ENCODE measurements around the gene ATP6V0E2. TPM values are rescaled to one million over a fixed set of nuclear protein-coding genes. Genes with fewer than 3 reads are reported as not detected.

The ATP6V0E2 gene
- polyA plus RNA-seq, 2 of the 4 experiments (the other 2 are of a cell fraction), result 17.3 to 44.9 TPM

- WGBS (ENCODE audit: missing lambda C conversion rate), result 75% methylated on average over 6 of the region's 6 CpGs
- CTCF ChIA-PET, result interaction anchor here (0.6 to 1.6 kb wide), 4 partner anchors 8 to 116 kb away, joined by 4 to 5 read pairs (median 4); no protein-coding TSS in a partner anchor
- POLR2A ChIA-PET, result no interaction called here
- Histone ChIP-seq H3K4me2 (no peak overlapping the region), H3K9me3 (no peaks in the 10 kb centered on the region), H3K4me3 (no peak overlapping the region), H3K27ac (no peak overlapping the region), H3K4me1 (peaks cover 10% of the 10 kb centered on the region; the same call in 1 of the 3 replicates)
- TF ChIP-seq BCL3 (IDR thresholded peaks at IDR 0.05) (no peak), RCOR1 (IDR thresholded peaks at IDR 0.05; ENCODE audit: low read depth, low read length) (no peak), CEBPB (IDR thresholded peaks at IDR 0.05) (no peak), JUN (IDR thresholded peaks at IDR 0.05) (no peak)
- DNase-seq (ENCODE audit: low read depth in 1 of 2, low spot score in 1 of 2) (no peak), ATAC-seq (no peak), FAIRE-seq (no peak)
Measured at GRCh38 chr7:149869867-149870266, 3.9 kb upstream of the ATP6V0E2 start.

- CTCF ChIA-PET, result interaction anchor here (1.0 to 1.6 kb wide), 3 partner anchors 9 to 12 kb away, joined by 4 to 5 read pairs (median 5); no protein-coding TSS in a partner anchor
- Histone ChIP-seq H3K9me3 (no peaks in the 10 kb centered on the region), H3K27ac (no peak overlapping the region), H3K4me3 (no peak overlapping the region), H3K4me1 (peaks cover 10% of the 10 kb centered on the region; the same call in 1 of the 3 replicates), H3K4me2 (no peak overlapping the region)
- no peak for TF ChIP-seq MAZ (IDR thresholded peaks at IDR 0.05; ENCODE audit: borderline replicate concordance, low read depth, low read length)
- TF ChIP-seq HES2 (IDR thresholded peaks at IDR 0.05), result no peak
- no peak for TF ChIP-seq HOXA7 (CRISPR knock-in tag; IDR thresholded peaks at IDR 0.05)
- no peak for TF ChIP-seq NPAS2 (CRISPR knock-in tag; IDR thresholded peaks at IDR 0.05; ENCODE audit: borderline replicate concordance)
- TF ChIP-seq PHF8 (IDR thresholded peaks at IDR 0.05; ENCODE audit: borderline replicate concordance, low read depth), result no peak
- TF ChIP-seq NR3C1 (IDR thresholded peaks at IDR 0.05), result no peak
- TF ChIP-seq MAFK (IDR thresholded peaks at IDR 0.05; ENCODE audit: partially characterized antibody), result no peak
- TF ChIP-seq BHLHE40 (IDR thresholded peaks at IDR 0.05; ENCODE audit: low read depth, low read length), result no peak
- TF ChIP-seq CBX8 (IDR thresholded peaks at IDR 0.05), result no peak
- POLR2A ChIA-PET, result no interaction called here
- ATAC-seq (no peak), DNase-seq (ENCODE audit: low read depth in 1 of 2, low spot score in 1 of 2) (no peak), FAIRE-seq (no peak)
- WGBS (ENCODE audit: missing lambda C conversion rate), result 76% methylated on average over 3 of the region's 3 CpGs
Measured at GRCh38 chr7:149870274-149870673, 3.5 kb upstream of the ATP6V0E2 start.

- 93% methylated on average over 12 of the region's 12 CpGs for WGBS (ENCODE audit: missing lambda C conversion rate)
- DNase-seq (ENCODE audit: low read depth in 1 of 2, low spot score in 1 of 2), result no peak
- Histone ChIP-seq H3K4me1 (peaks cover 10% of the 10 kb centered on the region; the same call in 1 of the 3 replicates), H3K27ac (no peak overlapping the region), H3K4me2 (no peak overlapping the region), H3K9me3 (no peaks in the 10 kb centered on the region), H3K4me3 (no peak overlapping the region)
- POLR2A ChIA-PET, result interaction anchor here (0.6 kb wide), 1 partner anchor 776 kb away, joined by 3 read pairs; no protein-coding TSS in a partner anchor
- no peak for ATAC-seq
- CTCF ChIA-PET, result interaction anchor here (0.8 to 1.6 kb wide), 4 partner anchors 9 to 64 kb away, joined by 4 to 5 read pairs (median 4); no protein-coding TSS in a partner anchor
- no peak for TF ChIP-seq HES2 (IDR thresholded peaks at IDR 0.05)
- TF ChIP-seq HOXA7 (CRISPR knock-in tag; IDR thresholded peaks at IDR 0.05), result no peak
- TF ChIP-seq HMGXB4 (CRISPR knock-in tag; IDR thresholded peaks at IDR 0.05; ENCODE audit: borderline replicate concordance), result no peak
- no peak for TF ChIP-seq CBX8 (IDR thresholded peaks at IDR 0.05)
- no peak for TF ChIP-seq JUN (IDR thresholded peaks at IDR 0.05)
- no peak for TF ChIP-seq POLR2A (IDR thresholded peaks at IDR 0.05; ENCODE audit: low read length)
- no peak for TF ChIP-seq PBX3 (IDR thresholded peaks at IDR 0.05)
- no peak for TF ChIP-seq HEYL (CRISPR knock-in tag; IDR thresholded peaks at IDR 0.05)
- TF ChIP-seq FOXS1 (CRISPR knock-in tag; IDR thresholded peaks at IDR 0.05), result no peak
- FAIRE-seq, result no peak
Measured at GRCh38 chr7:149870701-149871483, 2.9 kb upstream of the ATP6V0E2 start.
